ENCODE measurements around the gene KRTAP17-1.
"Not testable (repeated sequence)": the region's sequence is repeated elsewhere in the genome, so short reads cannot be mapped to it uniquely, and the experiment has no call there.

KRTAP17-1 gene

GRCh38 chr17:41302981-41303380, 12.5 kb downstream of the KRTAP17-1 start:
- DNase-seq (ENCODE audit: low spot score), result no peak

GRCh38 chr17:41301916-41302901, 13.3 kb downstream of the KRTAP17-1 start, which contains the start of gene KRTAP29-1:
Gene KRTAP29-1, minus strand, starts transcription at chr17:41302851. Its CDS starts 0 bp downstream, at chr17:41302851.
- no peak for DNase-seq (ENCODE audit: low spot score)

GRCh38 chr17:41301204-41301790, 14.2 kb downstream of the KRTAP17-1 start:
- no peak for DNase-seq (ENCODE audit: low spot score)

GRCh38 chr17:41298458-41299135, 16.9 kb downstream of the KRTAP17-1 start:
- no peak for DNase-seq (ENCODE audit: low spot score)

GRCh38 chr17:41296846-41297245, 18.7 kb downstream of the KRTAP17-1 start:
- no peak for DNase-seq (ENCODE audit: low spot score)

- no peak for DNase-seq (ENCODE audit: low spot score)
Measured at GRCh38 chr17:41294016-41294415, 21.5 kb downstream of the KRTAP17-1 start.

- DNase-seq (ENCODE audit: low spot score), result no peak
Measured at GRCh38 chr17:41287050-41287449, 28.5 kb downstream of the KRTAP17-1 start.

- DNase-seq (ENCODE audit: low spot score), result no peak
Measured at GRCh38 chr17:41284546-41284945, 31.0 kb downstream of the KRTAP17-1 start.

- no peak for DNase-seq (ENCODE audit: low spot score)
Measured at GRCh38 chr17:41284043-41284442, 31.5 kb downstream of the KRTAP17-1 start.

- DNase-seq (ENCODE audit: low spot score), result no peak
Measured at GRCh38 chr17:41278176-41278955, 37.1 kb downstream of the KRTAP17-1 start.

GRCh38 chr17:41275648-41276190, 39.8 kb downstream of the KRTAP17-1 start, which contains the start of gene KRTAP9-7:
Gene KRTAP9-7, plus strand, starts transcription at chr17:41275698. Its CDS starts 0 bp downstream, at chr17:41275698.
- DNase-seq (ENCODE audit: low spot score), result not testable (repeated sequence)

GRCh38 chr17:41271858-41272257, 43.7 kb downstream of the KRTAP17-1 start:
- no peak for DNase-seq (ENCODE audit: low spot score)

GRCh38 chr17:41271323-41271722, 44.2 kb downstream of the KRTAP17-1 start:
- DNase-seq (ENCODE audit: low spot score), result not testable (repeated sequence)

GRCh38 chr17:41267711-41268110, 47.8 kb downstream of the KRTAP17-1 start:
- DNase-seq (ENCODE audit: low spot score), result no peak

- DNase-seq (ENCODE audit: low spot score), result no peak
Measured at GRCh38 chr17:41265078-41265477, 50.4 kb downstream of the KRTAP17-1 start, which contains the start of gene KRTAP9-6. Gene KRTAP9-6, plus strand, starts transcription at chr17:41265378. Its CDS starts 0 bp downstream, at chr17:41265378.
